Stimulated activated CD4-positive, alpha-beta T cell treated with anti-CD3 and anti-CD28 coated beads, TNF-alpha, amount 100 ng/mL, for 24 hours (primary cell): ENCODE data around the gene NFYC.
A peak's percentile ranks its signal among the peaks of the same experiment; 100 is the strongest.

Source experiments
- DNase-seq, 3 experiments: peaks; one replicate each; pipeline ENCODE4 v3.0.0-alpha.2; 2020; ENCODE audit warnings: low read depth in 3 of 3

Gene NFYC

DNA sequence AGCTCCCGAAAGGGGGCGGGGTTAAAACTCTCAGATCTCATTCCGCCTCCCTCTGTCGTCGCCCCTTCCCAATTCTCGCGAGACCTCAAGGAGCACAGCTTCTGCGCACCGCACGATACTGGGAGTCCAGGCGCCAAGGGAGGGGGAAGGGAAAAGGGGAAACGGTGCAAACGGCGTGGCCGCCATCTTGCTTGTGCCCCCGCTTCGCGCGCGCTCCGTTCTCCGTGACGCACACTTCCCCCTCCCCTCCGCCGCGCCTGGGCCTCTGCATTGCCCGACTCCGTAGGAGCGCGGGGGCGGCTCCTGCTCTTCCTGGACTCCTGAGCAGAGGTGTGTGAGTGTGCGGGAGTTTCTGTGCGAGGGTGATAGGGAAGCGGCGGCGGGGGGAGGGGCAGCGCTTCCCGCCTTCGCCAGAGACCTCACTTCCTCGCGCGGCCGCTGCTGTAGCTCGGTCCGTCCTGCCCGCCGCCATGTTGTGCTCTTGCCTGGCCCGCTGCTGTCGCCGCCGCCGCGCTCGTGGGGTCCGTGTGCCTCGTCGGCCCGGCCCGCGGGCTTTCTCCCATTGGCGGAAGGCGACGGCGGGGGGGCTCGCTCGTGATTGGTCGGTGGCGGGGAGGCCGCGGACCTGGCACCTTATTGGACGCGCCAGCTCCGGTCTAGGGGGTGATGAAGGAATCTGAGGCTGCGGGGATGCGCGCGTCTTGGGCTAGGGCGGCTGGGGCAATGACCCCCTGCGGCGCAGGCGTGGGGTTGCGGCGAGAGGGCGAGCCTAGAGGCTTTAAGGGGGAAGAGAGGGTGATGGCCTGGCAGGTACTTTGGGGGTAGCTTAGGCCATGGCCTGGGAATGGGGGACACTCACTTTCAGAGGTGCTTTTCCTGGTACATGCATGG, at the start of gene NFYC:
Gene NFYC, plus strand, starts transcription at position 167 of the 891 bp plus-strand sequence. CDS start 47,140 bp downstream, outside the sequence.
- peak; percentile 92 to 94 (median 94) for DNase-seq

GRCh38 chr1:40645118-40645680, 46.3 kb upstream of the NFYC start:
- no peak for DNase-seq

GRCh38 chr1:40646315-40646714, 45.2 kb upstream of the NFYC start:
- DNase-seq, result no peak

DNA sequence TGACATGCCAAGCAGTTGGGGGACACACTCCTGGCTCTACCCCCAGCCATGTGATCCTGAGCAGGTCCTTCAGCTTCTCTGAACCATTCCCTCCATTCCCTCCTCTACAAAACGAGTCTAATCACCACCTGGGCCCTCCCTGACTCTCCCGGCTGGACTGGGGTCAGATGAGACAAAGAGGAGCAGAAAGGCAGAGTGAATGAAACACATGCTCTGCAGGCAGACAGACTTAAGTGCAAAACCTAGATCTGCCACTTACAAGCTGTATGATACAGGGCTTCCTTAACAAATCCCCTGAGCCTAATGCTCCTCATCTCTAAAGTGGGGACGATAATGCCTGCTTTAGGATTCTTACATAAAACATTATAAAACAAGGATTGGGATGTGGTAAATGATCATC, 43.3 kb upstream of the NFYC start:
- DNase-seq, result no peak

DNA sequence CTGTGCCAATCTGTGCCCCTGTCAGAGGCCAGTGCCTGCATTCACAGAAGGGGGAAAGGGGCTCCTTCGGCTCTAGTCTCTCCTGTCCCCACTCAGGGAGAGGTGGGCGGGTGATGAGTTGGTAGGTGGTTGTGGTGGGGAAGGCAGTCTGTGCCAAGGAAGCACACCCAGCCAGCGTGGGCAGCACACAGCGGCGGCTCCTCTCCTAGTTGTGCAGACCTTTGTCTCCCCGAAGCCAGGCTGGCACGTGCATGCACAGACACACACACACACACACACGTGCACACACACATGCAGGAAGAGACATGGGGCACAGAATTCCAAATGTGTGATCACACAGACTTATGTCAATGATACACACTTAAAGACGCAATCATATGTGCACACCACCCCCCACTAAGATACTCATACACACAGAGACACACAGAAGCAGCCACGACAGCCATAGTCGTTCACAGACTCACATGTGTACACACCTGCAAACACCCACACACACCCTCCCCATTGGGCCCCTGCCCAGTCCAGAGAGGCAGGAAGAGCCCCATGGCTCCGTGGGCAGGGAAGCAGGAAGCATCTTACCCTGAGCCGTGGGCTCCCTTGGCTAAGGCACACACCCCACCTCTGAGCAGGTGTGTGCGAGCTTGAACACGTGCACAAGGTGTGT, 42.4 kb upstream of the NFYC start:
- no peak for DNase-seq

DNA sequence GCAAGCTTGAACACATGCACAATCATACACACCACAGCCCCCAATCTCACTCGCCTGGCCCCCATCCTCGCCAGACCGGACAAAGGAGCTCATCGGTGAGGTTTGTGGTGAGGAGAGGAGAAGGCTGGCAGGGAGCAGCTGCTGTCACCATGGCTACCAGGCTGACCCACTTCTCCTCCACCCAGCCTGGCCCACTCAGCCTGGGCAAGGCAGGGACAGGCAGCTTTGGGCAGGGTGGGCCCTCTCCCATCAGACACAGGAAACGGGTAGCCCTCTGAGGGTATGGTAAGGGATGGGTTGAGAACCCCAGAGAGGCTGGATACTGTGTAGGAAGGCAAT, 41.9 kb upstream of the NFYC start:
- DNase-seq, result no peak

GRCh38 chr1:40650075-40650474, 41.4 kb upstream of the NFYC start:
- no peak for DNase-seq

DNA sequence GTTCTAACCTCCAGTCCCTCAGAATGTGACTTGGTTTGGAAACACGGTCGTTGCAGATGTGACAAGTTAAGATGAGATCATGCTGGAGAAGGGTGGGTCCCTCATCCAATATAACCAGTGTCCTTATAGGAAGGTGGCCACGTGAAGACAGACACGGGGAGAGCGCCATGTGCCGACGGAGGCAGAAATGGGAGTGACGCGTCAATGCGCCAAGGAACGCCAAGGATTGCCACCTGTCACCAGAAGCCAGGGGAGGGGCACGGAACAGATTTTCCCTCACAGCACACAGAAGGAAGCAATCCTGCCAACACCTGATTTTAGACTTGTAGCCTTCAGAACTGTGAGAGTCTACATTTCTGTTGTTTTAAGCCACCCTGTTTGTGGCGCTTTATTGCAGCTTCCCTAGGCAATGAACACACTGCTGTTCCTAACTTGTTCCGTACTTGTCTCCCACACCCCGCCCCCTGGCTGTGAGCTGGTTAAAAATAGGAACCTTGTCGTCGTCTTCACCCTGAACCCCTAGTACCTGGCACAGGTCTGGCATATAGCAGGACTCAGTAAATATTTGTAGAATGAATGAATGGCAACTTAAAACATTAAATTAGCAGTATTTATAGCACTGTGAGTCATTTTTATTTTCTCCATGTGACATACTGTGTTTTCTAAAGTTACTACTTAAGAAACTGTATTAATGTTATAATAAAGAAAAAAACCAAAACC, 40.2 kb upstream of the NFYC start:
- no peak for DNase-seq

- DNase-seq, result no peak
These were observed 39.0 kb upstream of the NFYC start for GRCh38 chr1:40652468-40652867.

- DNase-seq, result no peak
These were observed 38.5 kb upstream of the NFYC start for GRCh38 chr1:40652979-40653378.

DNA sequence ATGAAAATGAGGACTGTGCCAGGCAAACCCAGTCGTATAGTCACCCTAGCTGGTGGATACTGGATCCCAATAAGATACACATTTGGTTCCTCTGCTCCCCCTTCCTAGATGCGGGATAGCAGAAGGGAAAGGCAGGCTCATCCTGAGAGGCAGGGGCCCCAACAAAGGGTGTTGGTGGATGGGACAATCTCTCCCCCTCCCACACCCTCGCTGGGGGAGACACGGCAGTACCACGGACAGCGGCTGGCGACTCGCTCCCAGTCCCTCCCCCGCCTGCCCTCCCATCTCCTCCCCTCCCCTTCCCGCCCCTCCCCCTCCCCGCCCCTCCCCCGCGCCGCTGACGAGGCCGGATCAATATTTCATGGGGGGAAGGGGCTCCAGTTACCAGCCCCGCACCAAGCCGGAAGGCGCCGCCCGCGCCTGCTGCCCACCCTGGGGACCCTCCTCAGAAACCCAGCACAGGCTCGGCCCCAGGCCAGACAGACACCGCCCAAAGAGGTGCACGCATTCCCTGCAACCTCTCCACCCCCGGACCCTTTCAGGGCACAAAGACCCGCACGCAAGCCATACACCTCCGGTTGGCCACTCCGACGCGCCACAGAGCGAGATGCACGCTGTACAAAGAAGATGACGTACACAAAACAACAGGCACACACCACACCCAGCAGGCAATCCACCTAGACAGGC, 37.5 kb upstream of the NFYC start:
- no peak for DNase-seq

DNA sequence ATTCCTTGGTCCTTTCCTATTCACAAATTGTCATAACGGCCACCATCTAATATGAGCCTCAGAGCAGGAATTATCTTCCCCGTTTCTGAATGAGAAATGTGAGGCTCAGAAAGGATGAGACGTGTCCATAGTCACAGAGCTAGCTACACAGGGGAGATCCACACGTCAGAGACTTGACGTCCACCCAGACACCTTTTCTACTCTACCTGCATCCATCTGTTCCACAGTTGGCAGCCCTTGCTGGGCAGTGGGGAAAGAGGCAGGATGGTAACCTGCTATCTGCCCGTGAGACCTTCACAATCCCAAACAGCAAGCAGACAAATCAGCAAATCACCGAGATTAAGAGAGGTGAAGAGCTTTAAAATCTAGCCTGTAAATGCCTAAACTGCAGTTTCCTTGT, 34.5 kb upstream of the NFYC start:
- no peak for DNase-seq

DNA sequence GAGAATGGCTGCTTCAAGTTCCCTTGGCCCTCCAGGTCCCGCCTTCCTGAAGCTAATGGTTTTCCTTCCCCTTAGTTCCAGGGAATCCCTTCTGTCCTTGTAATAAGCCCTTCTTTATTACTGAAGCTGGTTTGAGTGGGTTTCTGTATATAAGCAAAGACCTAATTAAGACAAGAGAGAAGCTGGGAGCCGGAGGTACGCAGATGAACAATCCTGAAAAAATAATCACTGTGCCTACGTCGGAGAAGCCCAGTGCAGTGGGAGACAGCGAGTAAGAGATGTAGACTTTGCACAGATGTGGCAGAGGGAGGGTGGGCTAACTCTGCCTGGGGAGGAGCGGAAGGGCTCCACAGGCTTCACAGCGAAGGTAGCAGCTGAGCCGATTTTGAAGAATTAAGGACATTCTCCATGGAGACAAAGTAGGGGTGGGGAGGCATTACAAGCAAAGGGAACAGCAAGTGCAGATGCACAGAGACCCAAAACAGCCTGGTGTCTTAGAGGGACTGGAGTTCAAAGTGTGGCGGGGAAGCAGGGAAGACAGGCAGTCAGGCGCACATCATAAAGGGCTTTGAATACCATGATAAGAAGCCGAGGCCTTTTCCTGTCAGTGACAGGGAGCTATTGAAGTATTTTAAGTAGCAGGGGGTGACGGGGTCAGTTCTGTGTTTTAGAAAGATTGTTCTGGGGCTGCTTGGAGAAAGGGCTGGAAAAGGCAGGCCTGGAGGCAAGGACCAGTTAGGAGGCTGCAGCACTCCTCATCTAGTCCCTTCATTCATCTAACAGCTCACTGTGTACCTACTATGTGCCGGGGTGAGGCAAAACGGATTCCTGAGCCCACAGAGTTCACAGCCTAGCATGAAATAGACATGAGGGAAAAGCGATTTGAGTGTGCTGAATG, 32.5 kb upstream of the NFYC start:
- DNase-seq, result no peak

- no peak for DNase-seq
These were observed 31.9 kb upstream of the NFYC start for GRCh38 chr1:40659649-40659947.

GRCh38 chr1:40661678-40662077, 29.8 kb upstream of the NFYC start:
- DNase-seq, result no peak

DNA sequence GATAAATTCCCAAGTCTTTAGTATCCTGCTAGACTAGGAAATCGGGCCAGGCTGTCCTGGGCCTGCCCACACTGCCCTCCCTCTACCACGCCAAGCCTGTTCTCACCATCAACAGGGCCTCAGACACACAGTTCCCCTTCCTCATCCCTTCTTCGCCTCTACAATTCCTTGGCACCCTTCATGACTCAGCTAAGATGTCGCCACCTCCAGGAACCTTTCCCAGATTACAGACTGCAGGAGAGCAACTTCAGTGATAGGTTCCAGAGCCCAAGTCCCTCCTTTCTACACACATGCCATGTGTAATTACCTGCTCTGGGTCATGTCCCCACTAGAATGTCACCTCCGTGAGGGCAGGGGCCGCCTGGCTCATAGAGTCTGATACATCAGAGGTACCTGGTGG, 29.4 kb upstream of the NFYC start:
- no peak for DNase-seq

DNA sequence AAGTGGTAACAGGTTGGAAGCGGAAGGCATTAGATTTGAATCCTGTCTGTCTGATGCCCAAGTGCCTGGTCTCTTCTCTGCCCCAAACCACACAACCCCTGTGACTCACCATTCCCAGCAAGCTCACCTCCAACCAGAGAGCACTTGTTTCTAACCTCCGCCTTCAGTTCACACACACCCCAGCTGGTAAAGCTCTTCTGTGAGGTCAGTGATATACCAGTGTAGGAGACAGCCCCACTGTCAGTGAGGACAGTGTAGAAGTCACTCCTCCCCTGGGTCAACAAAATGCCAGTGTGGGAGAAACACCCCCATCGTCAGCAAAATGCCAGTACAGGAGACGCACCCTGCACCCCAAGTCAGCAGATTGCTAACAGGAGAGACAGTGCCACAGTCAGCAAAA, 28.6 kb upstream of the NFYC start:
- DNase-seq, result peak in 1 of 3 experiments; percentile 32

- no peak for DNase-seq
These were observed 28.0 kb upstream of the NFYC start for GRCh38 chr1:40663324-40664166.

DNA sequence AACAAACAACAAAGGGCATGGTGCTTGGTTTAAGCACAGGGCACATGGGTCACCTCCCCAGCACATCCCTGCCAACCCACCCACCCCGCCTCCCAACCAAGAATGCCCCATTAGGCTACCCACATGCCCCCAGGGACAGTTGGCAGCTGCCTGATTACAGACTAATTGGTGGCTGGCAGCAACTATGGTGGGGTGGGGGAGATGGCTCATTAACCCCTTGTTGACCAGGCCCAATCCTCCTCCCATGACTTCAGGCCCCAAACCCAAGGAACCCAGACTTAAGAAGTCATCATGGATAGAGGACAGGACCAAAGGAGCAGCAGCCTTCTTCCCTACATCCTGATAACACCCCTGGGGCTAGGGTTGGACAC, 27.4 kb upstream of the NFYC start:
- no peak for DNase-seq

- DNase-seq, result no peak
These were observed 26.7 kb upstream of the NFYC start for GRCh38 chr1:40664791-40665190.
